HepG2 (cell line): ENCODE results near the gene TRIM2.

ENCODE experiments used
- CTCF ChIP-seq: sonication (generic); formaldehyde crosslinking; IDR thresholded peaks from 2 replicates; pipeline ENCODE4 v1.5.0; 2020; ENCODE audit warnings: mild to moderate bottlenecking, missing genetic modification reagents, moderate library complexity
- DZIP1 ChIP-seq: sonication (generic); formaldehyde crosslinking; IDR thresholded peaks from 2 replicates; pipeline ENCODE4 v1.5.0; 2020; ENCODE audit warnings: mild to moderate bottlenecking, missing genetic modification reagents
- EP300 ChIP-seq, 3 experiments: sonication (generic) in 1 of 3; formaldehyde crosslinking in 1 of 3; IDR thresholded peaks; 2 replicates each; pipeline versions ENCODE4 v1.5.1 to v1.6.1; 2011 to 2020; ENCODE audit warnings: low read depth in 2 of 3, low read length in 2 of 3, borderline replicate concordance in 1 of 3, improper control_type of control experiment in 1 of 3, mild to moderate bottlenecking in 1 of 3, missing genetic modification reagents in 1 of 3, moderate library complexity in 1 of 3
- HNF4G ChIP-seq, 2 experiments: sonication (generic) in 1 of 2; formaldehyde crosslinking in 1 of 2; IDR thresholded peaks; 2 replicates each; pipeline versions ENCODE4 v1.4.0 to v1.6.1; 2011 to 2020; ENCODE audit warnings: borderline replicate concordance in 2 of 2, low read depth in 2 of 2, mild to moderate bottlenecking in 2 of 2, low read length in 1 of 2, missing genetic modification reagents in 1 of 2, moderate library complexity in 1 of 2
- MAFG ChIP-seq: sonication (generic); formaldehyde crosslinking; IDR thresholded peaks from 2 replicates; pipeline ENCODE4 v1.5.1; 2020; ENCODE audit warnings: mild to moderate bottlenecking, missing genetic modification reagents
- PHB2 ChIP-seq: fragments of 450-650 bp; IDR thresholded peaks from 2 replicates; pipeline ENCODE4 v1.6.1; 2018; ENCODE audit not compliant: partially characterized antibody
- SALL2 ChIP-seq: sonication (generic); formaldehyde crosslinking; IDR thresholded peaks from 2 replicates; pipeline ENCODE4 v1.8.1; 2023; ENCODE audit warnings: mild to moderate bottlenecking, missing genetic modification reagents, inconsistent platforms
- SRSF1 ChIP-seq: fragments of 200-400 bp; formaldehyde crosslinking; optimal IDR thresholded peaks from 2 replicates; pipeline ENCODE3; 2017; ENCODE audit warnings: mild to moderate bottlenecking, low read depth, low read length, moderate library complexity
- ZNF24 ChIP-seq: fragments of 450-650 bp; IDR thresholded peaks from 2 replicates; pipeline ENCODE4 v1.6.1; 2017; ENCODE audit warnings: antibody characterized with exemption, mild to moderate bottlenecking

DNA sequence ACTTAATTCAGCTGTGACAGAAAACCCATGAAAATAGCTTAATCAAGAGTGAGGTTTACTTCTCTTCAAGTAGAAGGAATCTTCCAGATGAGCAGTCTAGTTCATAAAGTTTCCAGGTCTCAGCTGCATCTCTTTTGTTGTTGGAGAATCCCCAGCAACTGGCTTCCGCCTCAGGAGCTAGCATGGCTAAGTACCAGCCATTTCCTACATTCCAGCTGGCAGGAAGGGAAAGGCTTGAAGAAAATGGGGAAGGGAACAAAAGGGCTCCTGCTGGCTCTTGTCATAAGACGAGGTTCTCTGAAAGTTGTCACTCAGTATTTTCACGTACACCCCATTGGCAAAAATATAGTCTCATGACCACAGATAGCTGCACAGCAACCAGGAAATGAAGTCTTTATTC is 27.3 kb upstream of the TRIM2 start:
- TF ChIP-seq EP300 (IDR thresholded peaks at IDR 0.05; ENCODE audit: low read depth in 2 of 2, low read length in 2 of 2) = no peak
- no peak for TF ChIP-seq EP300 (CRISPR knock-in tag; IDR thresholded peaks at IDR 0.05; ENCODE audit: borderline replicate concordance)
- TF ChIP-seq SALL2 (CRISPR knock-in tag) = no peak
- no peak for TF ChIP-seq ZNF24
- no peak for TF ChIP-seq HNF4G (IDR thresholded peaks at IDR 0.05; ENCODE audit: borderline replicate concordance, low read depth, low read length)
- no peak for TF ChIP-seq HNF4G (CRISPR knock-in tag; IDR thresholded peaks at IDR 0.05; ENCODE audit: borderline replicate concordance, low read depth)
- TF ChIP-seq SRSF1 = no peak
- TF ChIP-seq CTCF (CRISPR knock-in tag) = no peak
- TF ChIP-seq PHB2 = no peak
- no peak for TF ChIP-seq DZIP1 (CRISPR knock-in tag)
- TF ChIP-seq MAFG (CRISPR knock-in tag) = no peak
